Measurements from ENCODE around the gene PHC2.

DNA sequence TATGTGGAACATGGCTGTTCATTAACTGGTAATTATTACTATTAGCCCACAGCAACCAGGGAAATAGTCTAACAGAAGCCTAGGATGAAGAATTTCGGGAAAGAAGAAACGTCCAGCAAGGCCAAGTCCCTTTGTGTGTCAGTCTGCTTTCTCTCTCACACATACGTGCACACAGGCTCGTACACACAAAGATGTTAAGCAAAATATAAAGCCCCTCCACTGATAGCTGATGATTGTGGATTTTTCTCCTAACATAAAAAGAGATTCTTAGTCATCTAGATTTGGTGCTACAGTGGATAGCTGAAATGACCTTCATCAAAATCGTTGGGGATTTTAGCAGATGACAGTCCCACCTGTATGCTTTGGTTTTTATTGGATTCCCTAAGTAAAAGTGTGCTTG is 67.9 kb downstream of the PHC2 start:
- no peak for TF ChIP-seq CTCF (IDR thresholded peaks at IDR 0.05; ENCODE audit: low read length)
- TF ChIP-seq EZH2 (IDR thresholded peaks at IDR 0.05; ENCODE audit: borderline replicate concordance, low read length), result no peak
